Neural progenitor cell (in vitro differentiated cells): Measurements from ENCODE around the gene FRMPD2. TPM values are rescaled to one million over a fixed set of nuclear protein-coding genes. Genes with fewer than 3 reads are reported as not detected.
A peak's percentile ranks its signal among the peaks of the same experiment; 100 is the strongest.

Experiments used
- DNase-seq: peaks from one replicate; pipeline ENCODE4 v3.0.0-alpha.2; 2016; ENCODE audit warnings: low spot score
- H2AFZ ChIP-seq: fragments of 200-600 bp; sonication (generic); replicated peaks from 2 replicates; pipeline ENCODE4 v1.6.1; 2016; ENCODE audit warnings: antibody characterized with exemption
- H3F3A ChIP-seq: fragments of 200-600 bp; sonication (generic); 2 replicates; pipeline ENCODE4 v1.6.1; 2016; ENCODE audit warnings: antibody characterized with exemption, low read depth
- H3K27ac ChIP-seq: fragments of 200-600 bp; sonication (generic); 2 replicates; pipeline ENCODE4 v1.5.1; 2016; ENCODE audit warnings: mild to moderate bottlenecking
- H3K27me3 ChIP-seq: fragments of 200-600 bp; sonication (generic); 2 replicates; pipeline ENCODE4 v1.6.1; 2016; ENCODE audit warnings: mild to moderate bottlenecking, moderate library complexity
- H3K36me3 ChIP-seq: fragments of 200-600 bp; sonication (generic); 2 replicates; pipeline ENCODE4 v1.5.1; 2016
- H3K4me1 ChIP-seq: fragments of 200-600 bp; sonication (generic); 2 replicates; pipeline ENCODE4 v1.6.1; 2016; ENCODE audit warnings: mixed run types
- H3K4me2 ChIP-seq: fragments of 200-600 bp; sonication (generic); 2 replicates; pipeline ENCODE4 v1.6.1; 2016
- H3K4me3 ChIP-seq: fragments of 200-600 bp; sonication (generic); 2 replicates; pipeline ENCODE4 v1.5.1; 2016
- H3K79me2 ChIP-seq: fragments of 200-600 bp; sonication (generic); 2 replicates; pipeline ENCODE4 v1.6.1; 2016; ENCODE audit warnings: low read depth
- H3K9ac ChIP-seq: fragments of 200-600 bp; sonication (generic); 2 replicates; pipeline ENCODE4 v1.6.1; 2016
- H3K9me3 ChIP-seq: fragments of 200-600 bp; sonication (generic); 2 replicates; pipeline ENCODE4 v1.5.1; 2016; ENCODE audit warnings: low read depth
- H4K20me1 ChIP-seq: fragments of 200-600 bp; sonication (generic); 2 replicates; pipeline ENCODE4 v1.6.1; 2016; ENCODE audit warnings: low read depth
- H3K27ac Mint-ChIP-seq: 3 replicates; pipeline ENCODE4 v1.8.0; 2021; ENCODE audit warnings: mixed read lengths
- H3K27me3 Mint-ChIP-seq: 2 replicates; pipeline ENCODE4 v1.8.0; 2022; ENCODE audit warnings: low read depth, mild to moderate bottlenecking, inconsistent platforms, moderate library complexity, mixed read lengths; ENCODE audit not compliant: insufficient read depth
- H3K36me3 Mint-ChIP-seq: 3 replicates; pipeline ENCODE4 v1.8.0; 2021; ENCODE audit warnings: mixed read lengths
- H3K4me1 Mint-ChIP-seq: 3 replicates; pipeline ENCODE4 v1.8.0; 2021; ENCODE audit warnings: mixed read lengths
- H3K4me3 Mint-ChIP-seq: 3 replicates; pipeline ENCODE4 v1.8.0; 2021; ENCODE audit warnings: mild to moderate bottlenecking, moderate library complexity, mixed read lengths
- H3K9me3 Mint-ChIP-seq: 3 replicates; pipeline ENCODE4 v1.8.0; 2020; ENCODE audit warnings: mixed read lengths
- EZH2 ChIP-seq: fragments of 200-600 bp; sonication (generic); IDR thresholded peaks from 2 replicates; pipeline ENCODE4 v1.6.1; 2017; ENCODE audit warnings: antibody characterized with exemption, mild to moderate bottlenecking, moderate library complexity
- EZH2phosphoT487 ChIP-seq: fragments of 200-600 bp; sonication (generic); IDR thresholded peaks from 2 replicates; pipeline ENCODE4 v1.6.1; 2017; ENCODE audit warnings: antibody characterized with exemption
- total RNA-seq: library from RNA; depleted of rRNA; stranded (reverse); fragments of >200 nt; gene quantifications from 2 replicates; pipeline ENCODE4 v1.2.3, GENCODE V29; 2015; ENCODE audit warnings: low replicate concordance
- TF ChIP-seq, protein P1 (sequence below): fragments of 200-600 bp; sonication (generic); IDR thresholded peaks from 2 replicates; pipeline ENCODE4 v1.5.1; 2017; ENCODE audit warnings: antibody characterized with exemption, mild to moderate bottlenecking

Gene FRMPD2
- total RNA-seq, 1 donor from 2014 or later: not detected

DNA sequence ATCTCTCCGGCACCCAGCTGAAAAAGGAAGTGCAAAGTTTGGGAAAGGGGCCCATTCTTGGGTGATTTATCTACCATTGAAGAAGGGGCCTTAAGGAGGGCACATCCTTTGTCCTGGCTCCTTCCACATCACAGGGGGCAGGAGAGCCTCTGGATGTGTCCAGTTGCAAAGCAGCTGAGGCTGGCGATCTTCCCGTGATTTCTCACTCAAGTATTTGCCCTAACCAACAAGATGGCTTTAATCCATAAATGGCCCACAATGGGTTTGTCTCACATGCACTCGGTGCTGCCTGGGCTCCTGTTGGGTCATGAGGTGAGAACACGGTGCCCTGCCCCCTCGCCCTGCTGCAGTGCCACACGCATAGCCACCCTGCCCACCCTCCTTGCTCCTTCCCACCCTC lies 14.2 kb upstream of the FRMPD2 start:
- no peaks in the 10 kb centered on the region for H3K27me3 ChIP-seq
- no peak overlapping the region for H3K4me3 ChIP-seq
- no peaks in the 10 kb centered on the region for H4K20me1 ChIP-seq
- Mint-ChIP-seq H3K36me3 (no peaks in the 10 kb centered on the region), H3K4me3 (no peak overlapping the region), H3K4me1 (peaks cover 9% of the 10 kb centered on the region), H3K27me3 (peaks cover 17% of the 10 kb centered on the region), H3K27ac (no peak overlapping the region), H3K9me3 (peaks cover 8% of the 10 kb centered on the region)
- DNase-seq: no peak
- no peaks in the 10 kb centered on the region for H3K36me3 ChIP-seq
- no peaks in the 10 kb centered on the region for H3K79me2 ChIP-seq
- no peak overlapping the region for H3K27ac ChIP-seq
- TF ChIP-seq EZH2 (no peak), EZH2phosphoT487 (no peak)
- TF ChIP-seq, protein P1, sequence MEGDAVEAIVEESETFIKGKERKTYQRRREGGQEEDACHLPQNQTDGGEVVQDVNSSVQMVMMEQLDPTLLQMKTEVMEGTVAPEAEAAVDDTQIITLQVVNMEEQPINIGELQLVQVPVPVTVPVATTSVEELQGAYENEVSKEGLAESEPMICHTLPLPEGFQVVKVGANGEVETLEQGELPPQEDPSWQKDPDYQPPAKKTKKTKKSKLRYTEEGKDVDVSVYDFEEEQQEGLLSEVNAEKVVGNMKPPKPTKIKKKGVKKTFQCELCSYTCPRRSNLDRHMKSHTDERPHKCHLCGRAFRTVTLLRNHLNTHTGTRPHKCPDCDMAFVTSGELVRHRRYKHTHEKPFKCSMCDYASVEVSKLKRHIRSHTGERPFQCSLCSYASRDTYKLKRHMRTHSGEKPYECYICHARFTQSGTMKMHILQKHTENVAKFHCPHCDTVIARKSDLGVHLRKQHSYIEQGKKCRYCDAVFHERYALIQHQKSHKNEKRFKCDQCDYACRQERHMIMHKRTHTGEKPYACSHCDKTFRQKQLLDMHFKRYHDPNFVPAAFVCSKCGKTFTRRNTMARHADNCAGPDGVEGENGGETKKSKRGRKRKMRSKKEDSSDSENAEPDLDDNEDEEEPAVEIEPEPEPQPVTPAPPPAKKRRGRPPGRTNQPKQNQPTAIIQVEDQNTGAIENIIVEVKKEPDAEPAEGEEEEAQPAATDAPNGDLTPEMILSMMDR: no peak
- H2AFZ ChIP-seq: no peak overlapping the region
- no peaks in the 10 kb centered on the region for H3F3A ChIP-seq
- no peaks in the 10 kb centered on the region for H3K9me3 ChIP-seq
- H3K9ac ChIP-seq: no peak overlapping the region
- H3K4me1 ChIP-seq: no peaks in the 10 kb centered on the region
- no peak overlapping the region for H3K4me2 ChIP-seq

GRCh38 chr10:48287417-48288391 lies 13.2 kb upstream of the FRMPD2 start:
- Mint-ChIP-seq H3K4me1 (peaks cover 9% of the 10 kb centered on the region), H3K36me3 (no peaks in the 10 kb centered on the region), H3K27ac (peak overlapping the region; percentile 32), H3K9me3 (peaks cover 9% of the 10 kb centered on the region), H3K27me3 (peaks cover 21% of the 10 kb centered on the region), H3K4me3 (no peak overlapping the region)
- H3F3A ChIP-seq: no peaks in the 10 kb centered on the region
- H3K4me2 ChIP-seq: no peak overlapping the region
- H3K4me1 ChIP-seq: no peaks in the 10 kb centered on the region
- H4K20me1 ChIP-seq: no peaks in the 10 kb centered on the region
- no peak for DNase-seq
- TF ChIP-seq, protein P1: no peak
- H3K79me2 ChIP-seq: no peaks in the 10 kb centered on the region
- no peaks in the 10 kb centered on the region for H3K36me3 ChIP-seq
- no peaks in the 10 kb centered on the region for H3K9me3 ChIP-seq
- H2AFZ ChIP-seq: no peak overlapping the region
- no peak overlapping the region for H3K9ac ChIP-seq
- H3K4me3 ChIP-seq: no peak overlapping the region
- no peak overlapping the region for H3K27ac ChIP-seq
- no peaks in the 10 kb centered on the region for H3K27me3 ChIP-seq

- H3K36me3 ChIP-seq: no peaks in the 10 kb centered on the region
- H3F3A ChIP-seq: no peaks in the 10 kb centered on the region
- no peak overlapping the region for H3K4me3 ChIP-seq
- Mint-ChIP-seq H3K36me3 (no peaks in the 10 kb centered on the region), H3K4me1 (peaks cover 9% of the 10 kb centered on the region), H3K4me3 (no peak overlapping the region), H3K27ac (no peak overlapping the region), H3K27me3 (peaks cover 21% of the 10 kb centered on the region), H3K9me3 (peaks cover 12% of the 10 kb centered on the region)
- TF ChIP-seq, protein P1: no peak
- no peak for TF ChIP-seq EZH2phosphoT487
- TF ChIP-seq EZH2: no peak
- no peaks in the 10 kb centered on the region for H3K27me3 ChIP-seq
- no peak overlapping the region for H2AFZ ChIP-seq
- H3K4me2 ChIP-seq: no peak overlapping the region
- no peaks in the 10 kb centered on the region for H3K4me1 ChIP-seq
- no peaks in the 10 kb centered on the region for H4K20me1 ChIP-seq
- H3K9me3 ChIP-seq: no peaks in the 10 kb centered on the region
- no peak overlapping the region for H3K27ac ChIP-seq
- H3K79me2 ChIP-seq: no peaks in the 10 kb centered on the region
- H3K9ac ChIP-seq: no peak overlapping the region
- DNase-seq: no peak
These were observed 11.9 kb upstream of the FRMPD2 start for GRCh38 chr10:48286356-48286755.
